Measurements from ENCODE around the gene ANKS1A. TPM values are rescaled to one million over a fixed set of nuclear protein-coding genes. Genes with fewer than 3 reads are reported as not detected.

Gene ANKS1A
- total RNA-seq, 1 donor = 4.8 TPM

DNA sequence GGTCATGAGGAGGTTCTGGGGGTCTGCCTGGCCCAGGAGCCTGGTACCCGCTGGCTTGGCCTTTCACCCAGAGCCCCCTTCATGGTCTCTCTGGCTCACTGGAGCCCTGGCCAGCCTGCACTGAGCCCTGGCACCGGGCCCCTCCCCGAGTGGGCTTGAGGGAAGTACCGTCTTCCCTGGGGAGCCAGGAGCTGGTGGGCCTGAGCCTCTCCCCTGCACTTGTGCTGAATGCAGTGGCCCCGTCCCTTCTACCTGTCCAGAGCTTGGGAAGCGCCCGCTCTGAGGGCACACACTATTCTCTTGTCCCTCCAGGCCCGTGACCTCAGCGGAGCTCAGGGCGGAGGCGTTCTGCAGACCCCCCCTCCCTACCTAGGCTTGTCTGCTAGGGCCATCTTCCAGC is 189.8 kb downstream of the ANKS1A start:
- peaks cover 10% of the 10 kb centered on the region for H3K4me1 ChIP-seq (ENCODE audit: insufficient read depth, low read length)
- no peaks in the 10 kb centered on the region for H3K9me3 ChIP-seq (ENCODE audit: low read depth, low read length)
- H3K4me3 ChIP-seq (ENCODE audit: low read length) = no peak overlapping the region
- no peaks in the 10 kb centered on the region for H3K27me3 ChIP-seq (ENCODE audit: insufficient read depth, low read length)

DNA sequence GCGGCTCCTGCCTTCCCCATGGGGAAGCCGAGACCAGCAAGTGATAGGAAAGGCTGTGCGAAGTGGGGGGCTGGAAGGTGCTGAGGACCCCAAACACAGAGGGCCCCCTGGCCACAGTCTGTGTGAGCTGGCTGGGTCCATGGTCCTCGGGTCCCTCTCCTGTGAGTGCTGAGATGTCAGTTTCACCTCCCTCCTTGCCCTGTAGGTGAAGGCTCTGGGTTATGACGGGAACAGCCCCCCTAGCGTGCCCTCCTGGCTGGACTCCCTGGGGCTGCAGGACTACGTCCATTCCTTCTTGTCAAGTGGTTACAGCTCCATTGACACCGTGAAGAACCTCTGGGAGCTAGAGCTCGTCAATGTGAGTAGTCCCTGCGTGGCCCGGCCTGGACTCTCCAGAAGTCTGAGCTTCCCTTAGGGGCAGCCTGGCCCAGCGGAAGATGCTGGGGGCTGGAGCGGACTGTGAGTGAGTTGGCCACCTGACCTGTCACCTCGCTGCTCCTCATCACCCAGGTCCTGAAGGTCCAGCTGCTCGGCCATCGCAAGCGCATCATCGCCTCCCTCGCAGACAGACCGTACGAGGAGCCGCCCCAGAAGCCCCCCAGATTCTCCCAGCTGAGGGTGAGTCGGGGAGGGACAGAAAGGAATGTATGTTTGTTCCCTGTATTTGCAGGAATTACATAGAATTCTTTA is 190.4 kb downstream of the ANKS1A start:
- Histone ChIP-seq H3K27me3 (ENCODE audit: insufficient read depth, low read length) (no peaks in the 10 kb centered on the region), H3K4me1 (ENCODE audit: insufficient read depth, low read length) (peaks cover 10% of the 10 kb centered on the region), H3K9me3 (ENCODE audit: low read depth, low read length) (no peaks in the 10 kb centered on the region), H3K4me3 (ENCODE audit: low read length) (no peak overlapping the region)

DNA sequence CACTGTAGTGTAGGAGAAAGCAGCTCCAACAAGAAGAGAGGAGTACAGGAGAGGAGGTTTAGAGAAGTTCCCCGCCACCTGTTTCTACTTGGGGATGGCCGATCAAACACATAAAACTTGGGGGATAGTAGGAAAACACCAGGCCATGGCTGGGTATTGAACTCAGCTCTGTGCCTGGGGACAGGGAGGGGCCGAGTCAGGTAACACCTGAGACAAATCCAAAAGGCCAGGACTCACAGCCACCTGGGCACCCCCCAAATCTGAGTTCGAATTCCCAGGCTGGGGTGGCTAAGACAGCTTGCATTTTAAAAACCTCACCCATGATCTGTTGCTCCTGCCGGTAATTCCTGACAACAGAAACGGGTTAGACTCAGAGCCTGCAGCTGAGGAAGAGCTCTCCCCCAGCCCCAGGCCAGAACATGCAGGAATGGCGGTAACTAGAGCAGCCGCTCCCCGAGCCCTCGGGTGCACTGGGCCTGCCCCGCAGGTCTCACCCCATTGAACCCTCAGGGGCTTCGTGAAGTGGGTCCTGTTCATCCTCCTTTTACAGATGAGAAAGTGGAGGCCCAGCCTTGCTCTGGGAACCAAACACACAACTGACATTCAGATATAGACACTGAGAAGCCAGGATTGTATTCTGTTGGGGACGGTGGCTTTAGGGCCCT is 191.1 kb downstream of the ANKS1A start:
- Histone ChIP-seq H3K27me3 (ENCODE audit: insufficient read depth, low read length) (no peaks in the 10 kb centered on the region), H3K9me3 (ENCODE audit: low read depth, low read length) (no peaks in the 10 kb centered on the region), H3K4me1 (ENCODE audit: insufficient read depth, low read length) (peaks cover 10% of the 10 kb centered on the region), H3K4me3 (ENCODE audit: low read length) (no peak overlapping the region)

DNA sequence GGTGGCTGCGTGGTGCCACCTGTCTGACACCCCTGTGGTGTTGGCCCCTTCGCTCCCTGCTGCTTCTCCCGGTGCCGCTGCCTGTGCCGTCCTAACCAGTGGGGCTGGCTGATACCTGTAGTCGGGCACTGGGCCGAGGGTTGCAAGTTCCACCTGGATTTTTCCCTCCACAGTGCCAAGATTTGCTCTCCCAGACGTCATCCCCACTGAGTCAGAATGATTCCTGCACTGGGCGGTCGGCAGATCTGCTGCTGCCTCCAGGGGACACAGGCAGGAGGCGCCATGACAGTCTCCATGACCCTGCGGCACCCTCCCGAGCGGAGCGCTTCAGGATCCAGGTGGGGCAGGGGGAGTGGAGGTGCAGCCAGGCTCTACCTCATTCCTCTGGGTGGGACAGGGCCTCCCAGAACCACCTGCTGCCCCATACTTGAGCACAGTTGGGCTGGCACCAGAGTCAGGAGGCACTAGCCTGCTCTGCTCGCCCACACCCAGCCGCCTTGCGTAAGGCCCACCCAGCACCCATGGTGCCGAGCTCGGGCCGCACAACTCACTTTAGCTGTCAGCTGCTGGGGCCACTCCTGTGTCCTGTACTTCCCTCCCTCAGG is 191.9 kb downstream of the ANKS1A start:
- H3K4me3 ChIP-seq (ENCODE audit: low read length) = no peak overlapping the region
- H3K9me3 ChIP-seq (ENCODE audit: low read depth, low read length) = no peaks in the 10 kb centered on the region
- peaks cover 10% of the 10 kb centered on the region for H3K4me1 ChIP-seq (ENCODE audit: insufficient read depth, low read length)
- no peaks in the 10 kb centered on the region for H3K27me3 ChIP-seq (ENCODE audit: insufficient read depth, low read length)

DNA sequence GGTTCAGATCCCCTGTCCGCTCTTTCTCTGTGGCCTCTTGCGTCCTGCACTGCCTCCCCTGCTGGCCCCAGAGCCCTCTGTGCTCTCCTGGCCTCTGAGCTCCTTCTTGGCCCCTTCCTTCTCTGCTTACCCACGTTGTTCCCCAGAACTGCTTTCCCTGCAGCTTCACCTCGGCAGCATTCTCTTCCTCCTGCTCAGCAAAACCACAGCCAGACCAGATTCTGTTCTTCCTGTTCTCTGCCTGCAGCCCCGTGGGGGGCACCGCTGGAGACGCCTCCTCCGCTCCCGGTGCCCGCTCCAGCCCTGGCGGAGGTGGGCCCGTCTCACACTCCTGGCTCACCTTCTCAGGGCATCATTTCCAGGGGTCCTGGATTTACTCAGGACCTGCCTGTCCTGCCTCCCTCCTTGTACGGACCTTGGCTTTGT is 192.4 kb downstream of the ANKS1A start:
- Histone ChIP-seq H3K4me1 (ENCODE audit: insufficient read depth, low read length) (peaks cover 10% of the 10 kb centered on the region), H3K9me3 (ENCODE audit: low read depth, low read length) (no peaks in the 10 kb centered on the region), H3K4me3 (ENCODE audit: low read length) (no peak overlapping the region), H3K27me3 (ENCODE audit: insufficient read depth, low read length) (no peaks in the 10 kb centered on the region)

DNA sequence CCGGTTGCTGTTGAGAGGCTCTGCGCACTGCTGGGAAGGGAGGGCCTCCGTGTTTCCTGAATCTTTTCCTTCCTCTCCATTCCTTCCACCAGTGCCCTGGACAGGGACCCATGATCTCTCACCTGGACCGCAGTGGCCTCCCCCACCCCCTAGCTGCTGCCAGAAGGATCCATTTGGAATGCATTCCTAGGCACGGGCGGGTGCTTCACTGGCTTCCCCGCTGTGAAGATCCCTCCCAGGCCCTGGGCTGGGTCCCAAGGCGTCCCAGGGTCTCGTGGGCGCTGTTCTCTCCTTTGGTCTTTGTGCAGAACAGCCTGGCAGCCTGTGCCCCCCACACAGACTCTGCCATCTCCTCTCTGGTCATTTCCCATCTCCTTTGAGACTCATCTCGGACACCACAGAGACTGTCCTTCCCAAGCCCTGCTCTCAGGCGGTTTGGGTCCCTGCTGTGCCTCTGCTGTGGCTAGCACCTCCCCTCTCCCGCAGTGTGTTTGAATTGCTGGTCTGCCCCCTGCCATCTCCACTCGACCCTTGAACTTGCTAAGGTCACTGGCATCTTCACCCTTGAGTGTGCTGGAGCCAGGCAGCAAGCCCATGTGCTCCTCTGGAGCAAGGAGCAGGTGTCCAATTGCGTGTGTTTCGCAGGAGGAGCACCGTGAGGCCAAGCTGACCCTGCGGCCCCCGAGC is 193.1 kb downstream of the ANKS1A start:
- Histone ChIP-seq H3K4me3 (ENCODE audit: low read length) (no peak overlapping the region), H3K27me3 (ENCODE audit: insufficient read depth, low read length) (no peaks in the 10 kb centered on the region), H3K4me1 (ENCODE audit: insufficient read depth, low read length) (peaks cover 10% of the 10 kb centered on the region), H3K9me3 (ENCODE audit: low read depth, low read length) (no peaks in the 10 kb centered on the region)

DNA sequence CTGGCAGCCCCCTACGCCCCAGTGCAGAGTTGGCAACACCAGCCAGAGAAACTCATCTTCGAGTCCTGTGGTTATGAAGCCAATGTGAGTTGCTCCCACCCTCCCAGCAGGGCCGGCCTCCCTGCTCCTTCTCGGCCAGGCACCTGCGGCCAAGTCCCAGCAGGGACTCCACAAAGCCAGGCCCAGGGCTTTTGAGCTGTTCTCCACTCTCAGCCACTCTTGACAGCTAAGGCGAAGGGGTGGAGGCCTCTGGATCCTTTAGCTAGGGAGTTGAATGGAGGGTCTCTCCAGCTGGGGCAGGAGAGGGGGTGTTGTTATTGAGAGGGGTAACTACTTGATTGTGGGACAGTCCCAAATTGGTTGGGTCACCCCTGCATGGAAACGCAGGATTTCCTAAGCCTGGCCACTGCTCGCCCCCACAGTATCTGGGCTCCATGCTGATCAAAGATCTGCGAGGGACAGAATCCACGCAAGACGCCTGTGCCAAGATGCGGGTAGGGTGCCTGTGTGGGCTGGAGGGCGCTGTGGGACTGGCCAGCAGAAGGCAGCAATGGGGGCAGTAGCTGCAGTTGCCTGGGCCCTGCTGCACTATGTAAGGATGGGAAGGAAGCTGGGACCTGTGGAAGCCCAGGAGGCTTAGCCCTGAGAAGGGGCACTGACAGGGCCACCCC is 193.8 kb downstream of the ANKS1A start:
- Histone ChIP-seq H3K27me3 (ENCODE audit: insufficient read depth, low read length) (no peaks in the 10 kb centered on the region), H3K9me3 (ENCODE audit: low read depth, low read length) (no peaks in the 10 kb centered on the region), H3K4me1 (ENCODE audit: insufficient read depth, low read length) (peaks cover 10% of the 10 kb centered on the region), H3K4me3 (ENCODE audit: low read length) (no peak overlapping the region)

DNA sequence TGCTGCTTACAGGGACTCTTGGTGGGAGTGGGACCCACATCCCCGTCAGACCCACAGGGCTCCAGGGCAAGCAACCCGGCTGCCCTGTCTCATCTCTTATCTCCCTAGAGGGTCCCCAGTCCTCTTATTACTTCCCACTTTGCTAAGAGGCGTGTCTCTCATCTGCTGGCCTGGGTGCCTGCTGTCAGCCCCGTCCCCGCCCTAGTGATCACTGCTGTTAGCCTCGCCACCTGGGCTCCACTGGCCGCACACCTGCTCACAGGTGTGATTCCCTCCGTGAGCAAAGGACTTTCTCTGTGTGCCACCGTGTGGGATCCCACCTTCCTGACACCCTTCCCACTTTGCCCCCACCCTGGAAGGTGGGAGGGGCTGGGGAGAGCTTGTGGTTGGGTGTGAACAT is 194.5 kb downstream of the ANKS1A start:
- Histone ChIP-seq H3K4me1 (ENCODE audit: insufficient read depth, low read length) (peaks cover 10% of the 10 kb centered on the region), H3K9me3 (ENCODE audit: low read depth, low read length) (no peaks in the 10 kb centered on the region), H3K4me3 (ENCODE audit: low read length) (no peak overlapping the region), H3K27me3 (ENCODE audit: insufficient read depth, low read length) (no peaks in the 10 kb centered on the region)

DNA sequence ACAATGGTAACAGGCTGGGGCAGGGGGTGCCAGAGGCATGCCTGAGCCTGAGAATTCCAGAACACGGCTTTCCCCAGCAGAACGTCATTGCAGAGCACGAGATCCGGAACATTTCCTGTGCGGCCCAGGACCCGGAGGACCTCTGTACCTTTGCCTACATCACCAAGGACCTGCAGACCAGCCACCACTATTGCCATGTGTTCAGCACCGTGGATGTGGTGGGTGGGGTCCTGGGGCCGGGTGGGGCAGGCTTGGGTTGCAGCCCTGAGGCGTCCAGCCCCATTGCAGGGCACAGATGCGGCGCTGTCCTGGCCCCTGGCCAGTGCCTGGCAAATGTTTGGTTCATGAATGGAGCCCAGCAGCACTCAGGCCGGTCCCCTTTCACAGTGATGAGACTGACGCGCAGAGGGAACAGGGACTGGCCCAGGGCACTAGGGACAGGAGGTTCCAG is 195.0 kb downstream of the ANKS1A start:
- Histone ChIP-seq H3K27me3 (ENCODE audit: insufficient read depth, low read length) (no peaks in the 10 kb centered on the region), H3K4me3 (ENCODE audit: low read length) (no peak overlapping the region), H3K4me1 (ENCODE audit: insufficient read depth, low read length) (peaks cover 10% of the 10 kb centered on the region), H3K9me3 (ENCODE audit: low read depth, low read length) (no peaks in the 10 kb centered on the region)

DNA sequence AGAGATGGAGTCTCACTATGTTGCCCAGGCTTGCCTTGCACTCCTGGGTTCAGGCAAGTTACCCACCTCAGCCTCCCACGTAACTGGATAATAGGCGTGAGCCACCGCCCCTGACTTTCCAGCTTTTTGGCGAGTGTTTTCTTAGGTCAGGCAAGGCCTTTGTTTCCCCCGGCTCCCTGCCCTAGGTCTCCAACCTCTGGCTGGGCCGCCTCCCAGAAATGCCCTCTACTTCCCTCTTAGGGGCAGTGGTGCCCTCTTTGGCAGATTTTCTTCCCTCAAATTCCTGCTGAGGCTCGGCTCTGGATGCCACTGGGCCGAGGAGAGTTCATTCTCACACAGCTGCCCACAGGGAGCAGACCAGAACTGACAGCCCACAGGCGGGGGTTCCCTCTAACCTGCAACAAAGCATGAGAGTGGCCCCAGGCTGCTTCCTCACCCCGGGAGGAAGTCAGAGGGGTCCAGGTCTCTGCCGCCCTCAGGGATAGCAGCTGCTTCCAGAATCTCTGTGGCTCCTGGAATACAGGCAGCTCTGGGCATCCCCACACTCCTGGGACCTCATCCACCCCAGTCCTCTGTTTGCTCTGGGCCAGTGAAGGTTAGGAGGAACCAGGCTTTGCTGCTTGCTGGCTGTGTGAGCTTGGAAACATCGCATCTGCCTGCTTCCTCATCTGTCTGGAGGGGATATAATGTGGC is 195.6 kb downstream of the ANKS1A start:
- Histone ChIP-seq H3K4me3 (ENCODE audit: low read length) (no peak overlapping the region), H3K9me3 (ENCODE audit: low read depth, low read length) (no peaks in the 10 kb centered on the region), H3K27me3 (ENCODE audit: insufficient read depth, low read length) (no peaks in the 10 kb centered on the region), H3K4me1 (ENCODE audit: insufficient read depth, low read length) (peaks cover 10% of the 10 kb centered on the region)

DNA sequence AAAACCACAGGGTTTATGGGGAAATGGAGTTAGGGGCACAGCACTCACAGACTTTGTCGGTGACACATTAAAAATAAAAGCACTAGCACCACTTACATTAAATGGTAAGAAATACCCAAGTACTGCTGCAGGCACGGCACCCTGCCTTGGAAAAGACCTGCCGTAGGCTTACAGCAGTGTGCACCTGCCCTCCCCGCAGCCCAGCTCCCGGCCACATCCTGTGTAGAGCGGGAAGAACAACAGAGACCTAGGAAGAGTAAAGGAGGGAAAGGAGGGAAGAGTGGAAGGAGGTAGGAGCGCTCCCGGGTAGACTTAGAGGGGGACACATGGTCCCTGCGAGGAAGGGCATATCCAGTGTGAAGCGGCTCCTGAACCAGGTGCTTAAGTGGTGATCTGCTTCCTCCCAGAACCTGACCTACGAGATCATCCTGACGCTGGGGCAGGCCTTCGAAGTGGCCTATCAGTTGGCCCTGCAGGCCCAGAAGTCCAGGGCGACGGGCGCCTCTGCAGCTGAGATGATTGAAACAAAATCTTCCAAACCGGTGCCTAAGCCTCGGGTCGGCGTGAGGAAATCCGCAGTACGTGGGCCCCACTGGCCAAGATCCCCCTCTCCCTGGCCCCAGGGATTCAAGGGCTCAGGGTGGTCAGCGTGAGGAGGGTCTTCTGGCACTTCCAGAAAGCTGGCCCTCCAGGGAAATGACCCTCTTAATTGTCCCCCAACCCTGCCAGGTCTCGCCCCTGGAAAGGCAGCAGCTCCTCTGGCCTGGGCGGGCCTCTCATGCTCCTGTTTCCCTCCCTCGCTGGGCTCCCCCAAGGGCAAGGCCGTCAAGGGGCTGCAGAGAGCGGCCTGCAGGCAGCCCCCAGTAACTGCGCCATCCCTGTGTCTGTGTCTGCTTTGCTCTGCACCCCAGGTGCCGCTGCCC is 196.6 kb downstream of the ANKS1A start:
- Histone ChIP-seq H3K9me3 (ENCODE audit: low read depth, low read length) (no peaks in the 10 kb centered on the region), H3K4me3 (ENCODE audit: low read length) (no peak overlapping the region), H3K4me1 (ENCODE audit: insufficient read depth, low read length) (peaks cover 10% of the 10 kb centered on the region), H3K27me3 (ENCODE audit: insufficient read depth, low read length) (no peaks in the 10 kb centered on the region)

DNA sequence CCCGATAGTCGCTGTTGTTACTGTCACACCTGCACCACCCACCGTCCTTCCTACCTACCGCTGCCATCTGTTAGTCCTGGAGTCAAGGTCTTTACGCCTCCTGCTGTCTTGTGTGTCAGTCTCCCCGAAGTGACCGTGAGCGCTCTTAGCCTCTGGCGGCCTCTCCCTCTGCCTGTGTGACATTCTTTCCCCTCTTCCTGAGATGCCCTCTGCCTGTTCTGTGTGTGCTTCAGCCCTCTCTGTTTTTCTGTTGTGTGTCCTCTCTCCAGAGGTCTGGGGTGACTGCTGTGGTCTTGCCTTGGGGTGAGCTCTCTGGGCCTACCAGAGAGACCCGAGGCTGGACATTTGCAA is 197.2 kb downstream of the ANKS1A start:
- Histone ChIP-seq H3K27me3 (ENCODE audit: insufficient read depth, low read length) (no peaks in the 10 kb centered on the region), H3K9me3 (ENCODE audit: low read depth, low read length) (no peaks in the 10 kb centered on the region), H3K4me1 (ENCODE audit: insufficient read depth, low read length) (peaks cover 4% of the 10 kb centered on the region), H3K4me3 (ENCODE audit: low read length) (no peak overlapping the region)

DNA sequence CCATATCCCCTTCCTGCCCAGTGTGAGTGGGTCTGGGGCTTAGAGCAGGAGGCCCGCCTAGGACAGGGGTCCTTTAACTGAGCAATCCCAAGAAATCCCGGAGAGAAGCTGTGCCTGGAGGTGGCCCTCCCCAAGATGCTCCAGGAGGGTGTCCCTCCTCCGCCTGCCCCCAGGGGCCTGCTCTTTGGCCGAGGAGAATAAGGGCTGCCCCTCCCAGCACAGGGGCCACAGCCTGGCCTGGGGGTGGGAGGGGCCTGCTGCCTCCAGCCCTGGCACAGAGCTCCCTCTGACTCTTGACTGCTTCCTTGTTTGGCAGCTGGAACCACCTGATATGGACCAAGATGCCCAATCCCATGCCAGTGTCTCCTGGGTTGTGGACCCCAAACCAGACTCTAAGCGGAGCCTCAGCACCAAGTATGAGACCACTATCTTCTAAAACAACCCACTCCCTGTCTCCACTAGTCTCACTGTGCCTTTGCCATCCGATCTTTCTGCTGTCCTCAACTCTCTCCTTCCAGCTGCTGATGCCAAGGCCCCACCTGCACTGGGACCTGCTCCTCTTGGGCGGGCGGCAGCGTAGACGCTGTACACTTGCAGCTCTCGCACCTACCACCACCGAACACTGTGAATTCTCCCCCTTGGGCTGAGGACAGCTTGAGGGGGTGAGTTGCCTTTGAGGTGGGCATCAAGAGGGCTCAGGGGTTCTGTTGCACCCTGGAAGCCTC is 197.7 kb downstream of the ANKS1A start:
- Histone ChIP-seq H3K4me3 (ENCODE audit: low read length) (no peak overlapping the region), H3K9me3 (ENCODE audit: low read depth, low read length) (no peaks in the 10 kb centered on the region), H3K4me1 (ENCODE audit: insufficient read depth, low read length) (no peaks in the 10 kb centered on the region), H3K27me3 (ENCODE audit: insufficient read depth, low read length) (no peaks in the 10 kb centered on the region)
